Measurements from ENCODE around the gene CYB5R2.
"Not testable (repeated sequence)": the region's sequence is repeated elsewhere in the genome, so short reads cannot be mapped to it uniquely, and the experiment has no call there.

CYB5R2 gene

DNA sequence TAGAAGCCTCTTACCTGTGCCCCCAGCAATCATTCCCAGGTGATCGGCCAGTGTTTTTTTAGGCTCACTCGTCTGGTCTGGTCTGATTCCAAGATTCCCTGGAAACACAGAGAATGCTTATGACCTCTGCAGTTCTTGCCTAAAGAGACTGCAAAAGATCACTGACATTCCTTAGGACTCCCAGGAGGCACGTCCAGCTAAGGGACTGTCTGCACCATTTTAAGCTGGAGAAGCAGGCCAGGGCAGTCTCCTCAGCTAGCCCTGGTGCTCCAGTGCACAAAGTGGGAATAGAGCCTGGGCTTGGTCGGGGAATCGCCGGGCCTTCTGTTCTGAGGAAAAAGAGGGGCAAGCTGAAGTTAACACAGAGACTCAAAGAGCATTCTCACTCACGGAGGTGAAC, 4.8 kb downstream of the CYB5R2 start:
- DNase-seq: no peak

DNA sequence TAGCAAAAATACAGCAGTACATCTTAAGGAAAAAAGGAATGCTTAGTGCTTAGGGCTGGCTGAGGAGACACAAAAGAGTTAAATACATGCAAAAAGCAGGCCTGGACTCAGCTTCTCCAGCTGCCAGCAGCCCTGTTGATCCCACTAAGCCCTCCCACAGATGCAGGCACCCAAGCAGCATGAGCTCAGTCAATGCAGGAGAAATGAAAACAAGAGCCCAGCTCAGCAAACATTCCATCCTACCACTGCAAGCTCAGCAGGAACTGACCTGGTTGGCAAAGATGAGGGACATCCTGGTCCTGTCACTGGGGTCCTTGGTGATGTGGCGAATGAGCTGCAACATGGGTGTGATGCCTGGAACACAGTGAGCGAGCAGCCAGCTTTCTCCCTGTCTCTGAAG, 5.8 kb downstream of the CYB5R2 start:
- no peak for DNase-seq

DNA sequence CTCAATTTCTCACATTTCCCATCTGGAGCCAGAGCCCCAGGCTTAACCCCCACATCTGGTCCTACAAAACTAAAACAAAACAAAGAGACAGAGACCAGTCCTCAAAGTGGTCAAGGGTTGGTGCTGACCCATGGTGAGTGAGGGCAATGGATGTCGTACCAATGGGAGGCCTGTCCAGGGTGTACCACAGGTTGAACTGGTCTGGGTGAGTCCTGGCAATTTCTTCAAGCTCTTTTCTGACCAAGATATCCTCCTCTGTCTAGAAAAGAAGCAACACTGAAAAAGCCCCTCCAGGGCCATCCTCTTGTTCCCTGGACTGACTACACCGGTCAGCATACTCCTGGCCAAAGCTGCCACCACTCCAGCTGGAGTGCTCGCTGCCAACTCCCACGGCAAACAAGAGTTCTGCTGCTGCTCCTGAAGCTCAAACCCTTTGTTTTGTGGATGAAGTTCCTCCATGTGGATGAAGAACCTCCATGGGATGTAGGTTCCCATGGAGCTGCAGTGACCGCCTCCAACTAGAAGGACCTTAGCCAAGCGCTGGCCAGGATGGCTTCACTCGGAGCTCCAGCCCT, 6.9 kb downstream of the CYB5R2 start:
- DNase-seq: no peak

DNA sequence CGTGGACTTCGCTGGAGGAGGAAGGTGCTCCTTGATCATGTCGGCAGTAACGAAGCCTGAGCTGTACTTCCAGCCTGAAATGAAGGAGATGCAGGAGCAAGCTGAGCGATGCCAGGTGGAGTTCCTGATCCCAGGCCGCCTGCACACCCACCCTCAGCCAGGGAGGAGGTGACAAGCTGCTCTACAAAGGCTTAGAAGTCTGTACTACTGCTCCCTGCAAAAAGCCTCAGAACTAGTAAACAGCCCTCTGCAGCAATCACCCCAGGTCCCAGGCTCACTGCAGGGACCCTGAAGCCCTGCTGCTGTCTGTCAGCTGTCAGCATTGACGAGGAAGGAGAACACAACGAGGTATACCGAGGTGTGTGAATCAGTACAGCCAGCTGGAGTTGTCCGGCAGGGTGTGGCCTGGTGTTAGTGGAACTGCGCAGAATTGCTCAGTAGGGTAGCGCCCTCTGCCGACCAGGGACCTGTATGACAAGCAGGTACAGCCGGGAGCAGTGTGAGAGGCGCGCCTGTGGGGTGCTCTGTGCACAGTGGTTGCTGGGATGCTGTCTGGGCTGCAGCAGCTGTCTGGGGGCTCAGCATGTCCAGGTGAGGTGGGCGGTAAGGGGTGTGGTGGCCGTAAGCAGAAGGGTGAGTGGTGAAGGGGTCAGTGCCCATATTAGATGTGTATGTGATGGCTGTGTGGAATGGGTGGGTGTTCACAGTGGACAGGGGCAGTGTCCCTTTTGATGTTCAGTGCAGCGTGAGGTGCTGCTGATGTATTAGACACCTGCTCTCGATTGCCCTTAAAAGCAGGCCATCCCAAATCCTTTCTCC, 7.6 kb downstream of the CYB5R2 start:
- peak; percentile 3 to 61 for DNase-seq

DNA sequence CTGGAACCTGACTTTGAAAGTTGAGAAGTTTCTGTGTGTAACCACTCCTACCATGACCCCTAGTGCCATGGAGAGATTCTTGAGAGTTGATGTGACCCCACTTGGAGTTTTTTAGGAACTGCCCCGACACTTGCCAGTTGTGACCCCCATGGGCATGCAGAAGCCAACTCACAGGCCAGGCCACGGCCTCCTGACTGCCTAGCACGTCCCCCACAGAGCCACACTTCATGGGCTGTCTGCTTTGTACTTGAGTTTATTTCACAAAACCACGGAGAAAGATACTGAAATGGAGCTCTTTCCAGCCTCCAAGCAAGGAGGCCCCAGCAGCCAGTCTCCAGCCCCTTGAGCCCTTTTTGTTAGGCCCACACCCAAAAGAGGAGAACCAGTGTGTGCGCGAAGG, 8.4 kb downstream of the CYB5R2 start:
- no peak for DNase-seq

DNA sequence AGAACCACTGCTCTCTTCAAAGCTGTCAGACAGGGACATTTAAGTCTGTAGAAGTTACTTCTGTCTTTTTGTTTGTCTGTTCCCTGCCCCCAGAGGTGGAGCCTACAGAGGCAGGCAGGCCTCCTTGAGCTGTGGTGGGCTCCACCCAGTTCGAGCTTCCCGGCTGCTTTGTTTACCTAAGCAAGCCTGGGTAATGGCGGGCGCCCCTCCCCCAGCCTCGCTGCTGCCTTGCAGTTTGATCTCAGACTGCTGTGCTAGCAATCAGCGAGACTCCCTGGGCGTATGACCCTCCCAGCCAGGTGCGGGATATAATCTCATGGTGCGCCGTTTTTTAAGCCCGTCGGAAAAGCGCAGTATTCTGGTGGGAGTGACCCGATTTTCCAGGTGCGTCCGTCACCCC, 9.8 kb downstream of the CYB5R2 start:
- DNase-seq: not testable (repeated sequence)

DNA sequence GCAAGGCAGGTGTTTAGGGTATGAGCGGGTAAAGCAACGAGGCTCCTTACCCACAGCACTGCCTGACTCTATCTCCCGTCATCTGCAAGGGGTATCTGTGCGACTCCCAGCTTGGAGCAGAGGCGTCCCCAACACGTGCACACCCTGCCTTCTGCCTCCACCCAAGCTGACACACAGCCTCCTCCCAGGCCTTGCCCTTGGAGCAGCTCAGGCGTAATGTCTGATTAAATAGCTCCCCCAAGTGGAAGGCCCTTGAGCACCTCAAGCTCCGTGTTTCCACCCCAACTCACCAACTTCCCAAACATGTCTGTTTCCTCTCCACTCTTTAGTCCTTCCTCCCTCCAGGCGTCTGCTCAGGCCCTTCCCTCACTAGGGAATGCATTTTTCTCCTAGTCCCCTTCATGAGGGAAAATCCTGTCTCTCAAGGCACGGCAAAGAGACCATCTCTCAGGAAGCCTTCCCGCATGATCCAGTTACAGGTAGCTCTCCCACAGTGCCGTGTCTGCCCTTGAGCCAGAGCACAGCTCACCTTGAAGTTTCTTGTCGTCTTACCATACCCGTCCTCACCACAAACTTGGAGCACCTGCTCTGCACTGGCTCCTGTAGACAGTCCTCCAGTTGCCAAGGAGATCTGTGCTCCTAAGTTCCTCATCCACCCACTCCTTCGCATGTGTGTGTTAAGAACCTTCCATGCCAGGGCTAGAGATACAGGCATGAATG, 15.8 kb downstream of the CYB5R2 start:
- peak; percentile 12 to 68 for DNase-seq

DNA sequence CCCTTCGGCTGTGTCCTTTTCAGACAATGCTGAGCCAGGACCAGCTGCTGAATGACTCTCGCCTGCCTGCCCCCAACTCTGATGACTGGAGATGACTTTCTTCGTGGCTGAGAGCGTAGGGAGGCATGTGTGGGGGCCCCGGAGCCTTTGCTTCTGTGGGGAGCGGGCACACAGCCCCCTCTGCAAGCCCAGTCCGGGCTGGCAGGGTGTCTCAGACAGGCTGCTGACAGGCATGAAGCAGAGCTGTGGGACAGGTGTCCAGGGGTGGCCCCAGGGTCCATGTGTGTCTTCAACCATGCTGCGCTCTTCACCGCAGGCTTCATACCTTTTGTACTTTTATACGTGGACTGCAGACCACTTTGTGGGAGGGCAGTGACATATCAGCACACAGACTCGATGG, 16.6 kb downstream of the CYB5R2 start:
- DNase-seq: no peak

DNA sequence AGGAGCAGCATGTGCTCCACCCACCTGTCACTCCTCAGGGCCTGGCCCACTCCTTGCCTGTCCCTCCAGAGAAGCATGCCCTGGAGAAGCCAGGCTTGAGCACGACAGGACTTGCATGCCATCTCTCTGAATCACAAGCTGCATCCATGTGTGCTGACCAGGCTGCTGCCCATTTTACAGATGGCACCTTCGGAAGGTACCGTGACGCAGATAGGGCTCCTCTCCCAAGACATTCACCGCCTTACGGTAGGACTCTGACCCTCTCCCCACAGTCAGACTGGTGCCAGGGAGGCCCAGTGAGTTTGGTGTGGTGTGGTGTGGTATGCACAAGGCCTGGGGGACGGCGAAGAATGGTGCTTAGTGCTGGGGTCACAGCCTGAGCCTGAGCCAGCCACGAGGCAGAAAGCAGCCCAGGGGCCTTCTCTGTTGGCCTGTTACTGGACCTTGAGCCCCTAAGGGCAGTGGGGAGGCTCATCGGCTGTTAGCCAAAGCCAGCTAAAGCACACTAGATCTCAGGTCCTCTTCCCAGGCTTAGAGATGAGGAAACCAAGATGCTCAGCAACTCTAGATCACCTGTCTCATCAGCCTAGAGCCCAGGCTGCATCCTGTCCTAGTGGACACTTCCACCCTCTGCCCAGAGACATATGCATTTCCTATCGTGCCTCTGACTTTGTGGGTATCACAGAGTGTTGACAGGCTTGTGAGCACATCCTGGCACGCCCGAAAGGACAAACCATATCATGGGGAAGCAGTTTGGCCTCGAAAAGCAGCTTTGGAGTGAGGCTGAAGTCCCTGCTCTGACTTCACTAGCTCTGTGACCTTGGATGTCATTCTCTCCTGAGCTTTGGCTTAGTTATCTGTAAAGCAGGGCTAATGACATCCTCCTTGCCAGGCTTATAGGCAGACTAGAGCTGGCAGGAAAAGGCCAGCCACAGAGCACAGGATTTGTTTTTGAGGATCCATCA, 17.8 kb downstream of the CYB5R2 start:
- no peak for DNase-seq

DNA sequence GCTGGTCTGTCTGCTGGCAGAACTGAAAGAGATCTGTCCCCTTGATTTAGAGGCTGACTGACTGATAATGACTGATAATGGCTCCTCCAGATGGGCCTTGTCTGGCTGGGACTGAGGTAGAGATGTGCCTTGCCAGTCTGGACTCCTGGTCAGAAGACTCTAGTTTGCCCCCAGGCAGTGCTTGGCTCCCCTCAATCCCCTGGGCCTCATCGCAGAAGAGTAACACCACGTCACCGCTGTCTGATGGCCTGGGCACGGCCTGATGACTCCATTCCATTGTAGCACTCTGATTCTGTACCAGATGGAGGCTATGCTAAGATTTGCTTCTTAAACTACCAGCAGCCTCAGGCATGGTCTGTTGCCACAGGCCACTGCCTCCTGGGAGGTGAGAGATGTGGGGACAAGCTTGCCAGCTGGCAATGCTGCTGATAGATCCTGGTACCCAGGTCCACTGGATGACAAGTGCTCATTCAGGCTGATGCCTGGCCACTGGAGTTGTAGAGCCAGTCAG, 19.1 kb downstream of the CYB5R2 start:
- no peak for DNase-seq

DNA sequence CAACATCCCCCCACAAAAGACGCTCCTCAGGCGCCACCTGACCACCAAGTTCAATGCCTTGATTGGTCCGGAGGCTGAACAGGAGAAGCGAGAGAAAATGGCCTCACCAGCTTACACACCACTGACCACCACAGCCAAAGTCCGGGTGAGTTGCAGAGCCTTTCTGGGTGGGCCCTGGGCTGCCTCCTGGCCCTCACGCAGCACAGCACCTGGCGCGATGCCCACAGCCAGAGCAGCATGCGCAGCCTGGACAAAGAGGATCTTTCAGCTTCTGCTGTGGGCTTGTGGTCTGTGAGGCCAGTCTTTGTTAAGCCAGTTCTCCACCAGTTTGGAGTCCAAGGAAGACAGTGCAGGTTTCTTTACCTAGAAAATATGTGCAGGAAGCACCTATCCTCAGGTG, 21.6 kb downstream of the CYB5R2 start:
- DNase-seq: no peak

DNA sequence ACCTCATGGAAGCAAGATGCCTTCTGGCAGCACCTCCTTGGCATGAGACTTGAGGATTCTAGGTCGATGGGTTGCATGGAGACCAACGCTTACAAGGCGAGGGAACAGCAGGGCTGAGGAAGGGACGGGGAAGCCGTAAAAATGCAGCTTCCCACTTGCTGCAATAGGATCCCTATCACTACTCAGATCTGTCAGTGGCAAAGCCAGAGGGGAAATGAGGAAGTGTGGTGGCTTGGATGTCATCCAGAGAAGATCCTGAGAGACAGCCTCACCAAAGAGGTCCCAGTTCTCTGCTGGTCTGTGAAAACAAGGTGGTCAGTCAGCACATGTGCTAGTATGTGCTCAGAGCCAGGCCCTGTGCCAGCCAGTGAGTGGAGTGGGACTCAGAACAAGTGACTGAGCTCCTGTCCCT, 22.2 kb downstream of the CYB5R2 start:
- DNase-seq: no peak

DNA sequence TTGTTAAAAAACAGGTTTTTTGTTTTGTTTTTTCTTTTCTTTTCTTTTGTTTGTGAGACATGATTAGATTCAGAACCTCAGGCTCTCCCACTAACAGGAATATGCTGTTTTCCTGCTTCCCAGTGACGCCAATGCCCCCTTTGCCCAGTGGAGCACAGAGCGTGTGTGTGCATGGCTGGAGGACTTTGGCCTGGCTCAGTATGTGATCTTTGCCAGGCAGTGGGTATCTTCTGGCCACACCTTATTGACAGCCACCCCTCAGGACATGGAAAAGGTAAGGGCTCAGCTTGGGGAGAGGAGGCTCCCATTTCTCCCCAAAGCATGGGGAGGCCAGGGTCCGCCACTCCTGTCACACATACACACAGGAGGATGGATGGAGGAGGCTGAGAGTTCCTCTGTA, 25.0 kb downstream of the CYB5R2 start:
- DNase-seq: no peak

DNA sequence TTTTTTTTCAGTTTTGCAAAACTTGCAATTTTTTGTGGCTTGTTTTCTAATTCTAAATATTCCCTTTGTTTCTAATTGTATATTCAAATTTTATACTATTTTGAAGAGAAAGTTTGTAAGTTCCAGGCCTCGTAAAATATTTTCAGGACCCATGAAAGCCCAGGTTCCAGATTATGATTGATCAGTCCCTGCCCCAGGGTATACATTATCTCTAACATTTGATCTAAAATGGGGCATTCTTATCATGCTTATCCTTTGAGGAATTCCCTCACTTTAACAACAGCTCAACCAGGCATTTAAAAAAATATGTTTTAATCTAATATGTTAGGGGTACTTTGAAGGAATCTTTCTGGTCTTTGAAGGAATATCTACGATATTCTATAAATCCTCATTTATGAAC, 26.4 kb downstream of the CYB5R2 start:
- no peak for DNase-seq

DNA sequence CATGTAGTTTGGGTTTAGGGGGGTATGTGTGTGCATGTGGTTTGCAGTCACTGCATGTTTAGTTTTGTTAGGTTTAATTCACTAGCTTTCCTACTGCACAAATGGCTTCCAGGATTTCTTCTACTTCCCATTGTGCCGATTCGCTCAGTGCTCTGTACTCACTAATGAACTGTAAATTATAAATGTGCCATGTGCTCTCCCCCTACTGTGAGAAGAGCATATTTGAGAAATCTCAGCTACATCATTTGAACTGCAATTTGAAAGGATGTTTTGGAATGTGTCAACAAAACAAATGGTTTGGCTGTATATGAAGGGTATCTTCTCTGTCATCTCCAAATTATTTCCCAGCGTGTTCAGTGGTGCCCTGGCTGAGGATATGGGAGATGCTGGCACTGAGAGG, 28.1 kb downstream of the CYB5R2 start:
- no peak for DNase-seq

DNA sequence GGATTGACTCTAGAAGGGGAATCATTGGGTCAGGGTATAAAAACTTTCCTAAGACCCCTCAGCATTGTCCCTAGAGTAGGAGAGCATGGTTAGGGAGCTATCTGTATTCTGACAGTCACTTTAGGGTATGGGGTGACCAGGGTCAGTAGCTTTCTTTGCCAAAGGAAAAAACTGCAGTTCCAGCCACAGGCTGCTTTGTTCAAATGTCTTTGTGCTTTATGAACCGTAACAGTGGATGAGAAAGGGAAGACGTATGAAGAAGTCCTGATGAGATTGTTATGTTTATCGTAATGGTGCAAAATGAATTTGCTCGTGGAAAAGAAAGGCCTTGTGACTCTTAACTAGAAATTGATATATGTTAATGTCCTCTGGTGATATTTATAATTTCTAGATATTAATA, 30.0 kb downstream of the CYB5R2 start:
- DNase-seq: no peak

DNA sequence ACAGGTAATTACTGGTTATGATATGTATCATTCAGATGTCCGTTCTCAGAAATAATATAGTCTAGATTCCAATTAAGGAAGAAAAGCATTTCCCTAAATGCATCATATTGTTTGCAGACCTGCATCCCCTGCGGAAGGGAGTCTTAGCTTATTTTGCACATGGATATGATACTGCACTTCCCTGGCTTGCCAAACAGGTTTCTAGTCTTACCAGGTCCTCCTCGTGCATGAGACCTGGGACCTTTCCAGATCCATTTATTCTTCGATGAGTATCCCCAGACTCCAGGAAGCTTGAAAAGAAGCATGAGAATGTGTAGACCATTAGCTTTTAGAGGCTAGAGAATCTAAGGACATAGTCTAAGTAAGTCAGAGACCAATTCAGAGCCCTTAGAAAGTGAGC, 30.6 kb downstream of the CYB5R2 start:
- no peak for DNase-seq

DNA sequence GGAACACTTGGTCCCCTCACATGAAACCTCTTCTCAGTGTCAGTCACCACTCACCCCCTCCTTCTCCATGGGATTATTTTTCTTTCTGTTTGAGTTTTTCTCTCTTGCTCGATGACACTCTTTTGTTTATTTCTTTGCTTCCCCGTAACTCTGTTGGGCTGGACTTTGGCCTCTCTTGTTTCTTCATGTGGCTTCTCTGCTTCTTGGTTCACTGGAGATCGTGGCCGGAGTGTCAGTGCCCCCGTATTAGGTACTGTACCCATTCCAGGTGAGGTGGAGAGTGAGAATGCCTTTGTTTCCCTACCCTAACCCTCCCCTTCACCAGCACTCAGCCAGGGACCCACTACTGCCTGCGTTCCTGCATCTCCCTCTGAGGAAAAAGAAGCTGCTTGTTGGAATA, 32.5 kb downstream of the CYB5R2 start:
- no peak for DNase-seq

DNA sequence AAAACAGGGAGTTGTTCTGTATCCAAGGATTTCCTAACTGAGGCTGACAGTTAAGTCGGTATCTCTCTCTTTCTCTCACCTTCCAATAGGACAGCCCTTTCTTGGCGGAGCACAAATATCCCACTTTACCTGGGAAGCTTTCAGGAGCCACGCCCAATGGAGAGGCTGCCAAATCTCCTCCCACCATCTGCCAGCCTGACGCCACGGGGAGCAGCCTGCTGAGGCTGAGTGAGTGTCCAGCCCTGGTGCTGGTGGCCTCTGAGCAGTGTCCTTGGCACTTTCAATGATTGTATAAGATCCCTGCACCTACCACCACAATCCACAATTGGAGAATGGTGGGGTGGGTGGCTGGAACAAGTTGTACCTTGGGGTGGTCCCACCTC, 33.7 kb downstream of the CYB5R2 start:
- DNase-seq: no peak

DNA sequence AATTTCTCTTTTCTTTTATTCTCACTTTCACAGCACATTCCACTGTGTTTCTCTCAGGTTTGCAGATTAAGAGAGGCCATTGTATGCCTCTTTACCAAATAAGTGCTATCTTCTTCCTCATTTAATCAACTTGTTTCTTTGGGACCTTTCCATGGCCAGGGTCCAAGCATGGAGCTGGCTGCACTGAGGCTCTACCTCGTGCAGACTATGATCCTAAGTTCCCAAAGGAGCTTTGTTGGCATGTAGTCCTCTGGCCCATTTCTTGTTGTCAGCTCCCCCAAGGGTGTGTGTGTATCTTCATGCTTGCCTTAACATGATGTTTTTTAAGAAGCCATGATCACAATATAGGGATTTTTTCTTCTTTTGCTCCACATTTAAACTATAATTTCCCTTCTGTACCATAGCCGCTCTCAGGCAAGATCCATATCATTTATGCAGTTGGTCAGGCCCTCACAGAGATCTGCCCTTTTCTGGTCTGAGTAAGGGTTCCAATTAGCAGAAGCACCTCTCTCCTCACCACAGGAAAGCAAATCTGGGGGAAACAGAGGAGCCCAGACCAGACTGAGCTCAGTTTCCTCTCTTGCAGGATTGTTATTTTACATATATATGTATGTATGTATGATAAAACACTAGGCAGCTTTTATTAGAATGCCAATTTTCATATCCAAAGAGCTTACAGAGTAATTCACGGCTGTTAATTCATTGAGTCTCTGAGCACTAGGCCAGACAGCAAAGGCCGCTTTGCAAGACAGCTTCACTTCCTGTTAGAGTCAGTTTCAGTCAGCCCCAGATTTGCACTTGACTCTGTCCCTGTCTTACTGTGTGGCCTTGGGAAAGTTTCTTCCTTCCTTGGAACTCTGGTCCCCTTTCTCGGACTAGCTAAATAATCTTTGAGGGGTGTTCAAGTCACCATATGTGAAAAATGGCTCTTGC, 34.3 kb downstream of the CYB5R2 start:
- DNase-seq: peak in 1 of 2 experiments; percentile 45

DNA sequence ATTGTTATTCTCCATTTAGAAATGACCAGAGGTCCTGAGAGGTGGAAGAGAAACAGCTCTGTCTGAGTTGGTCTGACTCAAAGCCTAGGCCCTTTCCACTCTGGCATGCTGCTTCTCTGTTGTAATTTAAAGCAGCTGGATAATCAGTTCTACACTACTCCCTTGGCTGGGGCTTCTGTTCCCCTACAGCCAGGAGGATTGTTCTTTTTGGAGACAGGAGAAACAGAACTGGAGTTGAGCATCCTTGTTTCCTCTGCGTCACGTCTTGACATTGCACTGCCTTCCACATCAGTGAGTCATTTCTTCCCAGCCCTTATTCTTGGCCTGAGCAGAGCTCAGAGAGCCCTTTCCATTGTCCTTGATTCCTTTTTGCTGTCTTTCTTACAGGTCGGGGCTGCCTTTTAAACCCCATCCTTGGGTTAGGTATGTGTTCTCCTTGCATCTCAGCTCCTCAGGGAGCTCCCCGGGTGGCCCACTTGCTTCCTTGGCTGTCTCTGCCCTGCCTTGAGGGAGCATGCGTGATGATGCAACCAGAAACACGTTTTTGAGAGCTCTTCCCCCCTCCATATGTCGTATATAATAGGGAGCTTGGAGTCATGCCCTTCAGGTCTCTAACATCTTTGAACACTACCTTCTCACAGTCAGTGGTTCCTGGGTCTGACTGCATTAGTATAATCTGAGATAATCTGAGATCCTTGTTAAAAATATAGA, 35.7 kb downstream of the CYB5R2 start:
- DNase-seq: peak in 1 of 2 experiments; percentile 42
